HG03460 (cell line): ENCODE measurements around the gene RCOR2.
"Not testable (repeated sequence)": the region's sequence is repeated elsewhere in the genome, so short reads cannot be mapped to it uniquely, and the experiment has no call there.

Experiments used
- ATAC-seq: cut with Tn5 transposase; IDR thresholded peaks from one replicate; pipeline ENCODE4 v1.9.1; 2021; ENCODE audit not compliant: unreplicated experiment

Gene RCOR2

DNA sequence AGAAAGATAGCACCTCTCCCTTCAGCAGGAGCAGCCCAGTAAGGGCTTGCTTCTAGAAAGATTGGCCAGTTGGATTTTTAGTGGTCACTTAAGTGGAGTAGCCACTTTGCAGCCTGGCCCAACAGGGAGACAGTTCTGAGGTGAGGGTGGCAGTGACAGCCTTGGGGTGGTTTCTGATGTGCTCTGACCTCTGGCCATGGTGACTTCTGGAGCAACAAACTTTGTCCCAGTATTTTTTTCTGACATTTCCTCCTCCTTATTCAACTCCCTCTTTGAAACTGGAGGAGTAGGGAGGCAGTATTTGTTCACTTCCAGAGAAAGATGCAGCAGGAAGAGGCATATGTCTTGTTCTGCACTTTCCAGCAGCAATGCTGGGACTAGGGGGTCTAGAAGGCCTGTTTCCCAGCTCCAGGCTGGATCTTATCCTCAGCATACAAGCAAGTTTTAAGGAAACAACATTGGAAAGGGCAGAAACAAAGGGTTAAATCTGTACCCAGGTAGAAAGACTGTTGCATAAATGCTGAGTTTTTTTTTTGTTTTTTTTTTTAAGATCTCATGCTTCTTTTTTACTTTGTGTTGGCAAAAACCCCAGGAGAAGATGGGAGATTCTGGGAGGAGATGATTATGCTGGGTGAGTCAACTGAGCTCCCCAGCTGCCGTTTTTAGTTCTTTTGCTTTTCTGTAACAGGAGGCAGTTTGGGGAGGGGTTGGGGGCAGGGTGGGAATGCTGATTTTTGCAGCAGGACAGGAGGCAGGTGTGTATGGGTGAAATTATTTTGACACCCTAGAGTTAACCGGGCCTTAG is 37.2 kb downstream of the RCOR2 start:
- no peak for ATAC-seq

DNA sequence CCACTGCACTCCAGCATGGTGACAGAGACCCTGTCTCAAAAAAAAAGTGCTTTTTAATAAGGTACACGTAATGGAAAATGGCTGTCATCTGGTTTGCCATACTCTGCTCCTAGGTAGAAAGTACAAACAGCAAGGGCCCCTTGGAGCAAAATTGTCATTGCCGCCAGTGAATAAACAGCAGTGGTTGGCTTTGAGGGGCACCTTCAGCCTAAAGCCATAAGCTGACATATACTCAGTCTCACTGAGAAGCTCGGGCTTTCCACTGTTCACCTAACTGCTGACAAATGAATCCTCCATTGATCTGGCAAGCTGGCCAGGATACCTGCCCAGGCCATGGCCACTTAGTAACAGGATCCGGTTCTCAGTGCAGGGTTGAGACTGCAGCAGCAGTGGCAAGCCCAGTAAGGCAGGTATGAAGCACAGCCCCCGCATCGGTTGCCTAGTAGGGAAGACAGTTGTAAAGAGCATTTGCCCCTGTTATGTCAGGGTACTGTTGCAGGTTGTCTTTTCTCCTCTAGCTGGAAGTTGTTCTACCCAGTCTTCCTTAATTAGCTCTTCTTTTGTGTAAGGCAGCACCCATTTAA is 39.2 kb downstream of the RCOR2 start:
- ATAC-seq, result no peak

DNA sequence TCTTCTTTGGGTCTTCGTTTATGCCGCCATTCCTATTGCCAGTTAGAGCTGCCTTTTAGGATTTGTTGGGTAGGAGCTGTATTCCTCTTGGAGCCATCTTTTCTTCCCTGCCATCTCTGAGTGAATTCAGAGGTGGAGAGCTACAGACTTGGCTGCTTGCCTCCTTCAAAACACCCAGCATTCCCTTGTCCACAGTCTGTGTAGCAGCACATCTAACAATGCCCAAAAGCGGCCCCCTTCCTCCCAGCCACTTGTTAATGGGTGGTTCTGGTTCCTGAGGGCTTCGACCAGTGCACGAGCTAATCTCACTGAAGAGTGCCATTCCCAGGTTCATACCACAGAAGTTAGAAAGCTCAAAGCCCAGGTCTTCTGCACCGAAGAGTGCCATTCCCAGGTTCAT is 40.3 kb downstream of the RCOR2 start:
- no peak for ATAC-seq

DNA sequence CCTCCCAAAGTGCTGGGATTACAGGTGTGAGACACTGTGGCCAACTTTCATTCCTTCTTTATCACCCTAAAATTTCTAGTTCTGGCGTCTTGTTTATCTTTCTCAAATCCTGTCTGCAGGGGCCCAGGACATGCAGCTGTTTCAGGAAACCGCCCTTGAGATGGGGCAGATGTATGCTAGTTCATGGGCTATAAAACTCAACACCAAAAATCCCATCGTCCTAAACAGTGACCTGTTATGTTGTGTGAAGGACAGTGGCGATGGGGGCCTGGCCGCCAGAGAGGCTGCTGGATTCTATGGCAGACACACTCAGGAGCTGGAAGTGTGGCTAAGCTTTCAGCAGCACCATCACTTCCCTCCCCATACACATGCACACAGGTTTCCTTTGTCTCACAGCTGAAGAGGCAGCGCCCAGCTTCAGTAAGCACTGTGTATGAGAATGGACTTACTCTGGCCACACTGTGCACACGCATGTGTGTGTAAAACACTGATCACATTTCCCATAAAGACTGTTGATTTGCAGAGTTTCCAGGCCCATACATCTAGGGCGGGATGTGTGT is 41.4 kb downstream of the RCOR2 start:
- no peak for ATAC-seq

DNA sequence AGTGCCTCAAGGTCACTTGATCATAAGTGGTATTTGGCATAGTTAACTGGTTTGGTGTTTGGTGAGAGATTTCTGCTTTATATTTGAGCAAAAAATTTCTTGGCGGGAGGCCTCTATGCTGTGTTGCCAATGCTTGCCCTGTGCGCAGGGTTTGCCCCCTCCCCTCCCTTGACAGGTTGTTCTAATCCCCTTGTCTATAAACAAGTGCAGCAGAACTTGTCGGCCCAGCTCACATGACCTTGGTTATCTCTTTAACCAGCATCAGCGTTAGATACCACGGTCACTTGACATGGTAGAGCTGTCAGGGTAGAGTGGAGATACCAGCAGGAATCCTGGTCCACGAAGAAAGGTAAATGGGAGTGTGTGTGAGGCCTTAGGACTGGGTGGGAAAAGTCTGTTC is 42.5 kb downstream of the RCOR2 start:
- ATAC-seq, result no peak

DNA sequence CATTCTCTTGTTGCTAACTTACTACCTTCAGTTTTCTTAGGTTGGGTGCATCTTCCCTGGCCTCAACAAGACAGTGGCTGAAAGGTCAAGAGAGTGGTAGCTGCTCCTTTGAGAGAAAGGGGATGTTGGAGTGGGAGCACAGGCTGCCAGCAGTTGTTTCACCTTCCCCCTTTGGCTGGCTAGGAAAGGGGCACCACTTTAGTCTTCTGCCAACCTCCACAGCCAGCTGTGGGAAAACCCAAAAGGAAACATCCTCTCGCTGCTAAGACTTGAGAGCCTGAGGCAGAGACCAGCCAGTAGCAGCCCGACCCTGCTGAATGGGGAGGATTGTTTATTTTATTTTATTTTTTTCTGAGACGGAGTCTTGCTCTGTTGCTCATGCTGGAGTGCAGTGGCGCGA is 43.7 kb downstream of the RCOR2 start:
- ATAC-seq, result no peak

DNA sequence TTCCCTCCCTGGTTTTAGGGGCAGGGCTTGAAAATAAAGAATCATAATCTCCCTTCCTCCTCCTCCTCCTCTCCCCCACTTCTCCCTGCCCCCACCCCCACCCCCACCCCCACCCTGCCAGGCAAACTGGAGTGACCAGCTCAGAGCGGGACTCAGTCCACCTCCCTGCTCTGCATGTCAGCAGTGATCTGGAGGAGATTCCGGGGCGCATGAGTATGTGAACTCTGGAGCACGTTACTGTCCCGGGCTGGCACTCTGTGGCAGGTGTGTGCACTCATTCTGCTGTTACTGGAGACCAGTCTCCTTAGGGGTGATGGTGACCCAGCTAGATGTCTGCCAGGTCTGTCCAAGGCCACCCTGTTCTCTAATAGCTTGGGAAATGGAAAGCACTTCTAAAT is 44.2 kb downstream of the RCOR2 start:
- ATAC-seq, result no peak

DNA sequence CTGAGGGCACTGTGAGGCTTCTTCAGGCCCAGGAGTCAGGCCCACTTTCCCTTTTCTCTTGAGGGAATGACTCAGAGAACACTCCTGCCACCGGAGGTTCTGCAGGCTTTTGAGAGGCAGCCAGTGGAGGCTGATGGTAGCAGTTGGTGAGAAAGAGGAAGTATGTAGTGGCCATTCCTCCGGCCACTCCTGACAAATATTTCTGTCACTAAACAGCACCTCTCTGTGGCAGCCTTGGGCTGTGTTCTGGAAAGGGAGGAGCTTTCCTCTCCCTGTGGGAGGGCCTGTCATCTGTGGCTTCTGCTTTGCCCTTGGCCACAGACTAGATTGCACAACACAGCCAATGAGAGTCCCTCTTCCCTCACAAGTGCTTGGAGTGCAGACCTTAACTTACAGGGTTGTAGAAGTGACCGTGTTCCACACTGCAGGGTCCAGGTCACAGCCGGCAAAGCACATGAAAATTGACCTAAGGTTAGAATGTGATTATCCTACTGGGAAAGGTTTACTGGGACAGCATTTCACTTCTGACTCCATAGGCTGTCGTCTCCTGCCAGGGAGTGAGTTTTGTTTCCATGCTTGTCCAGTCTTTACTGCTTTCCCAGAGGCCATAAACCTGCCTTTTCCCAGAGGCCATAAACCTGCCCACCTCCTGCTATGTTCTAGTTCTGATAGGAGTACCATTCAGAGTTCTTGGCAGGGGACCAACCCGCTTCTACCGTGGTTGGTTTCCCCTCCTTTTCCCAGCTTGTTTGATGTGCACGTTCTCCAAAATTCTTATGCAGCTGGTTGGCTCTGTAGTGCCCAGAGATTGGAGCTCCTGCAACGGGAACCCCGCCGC is 44.8 kb downstream of the RCOR2 start:
- ATAC-seq, result peak; percentile 91

DNA sequence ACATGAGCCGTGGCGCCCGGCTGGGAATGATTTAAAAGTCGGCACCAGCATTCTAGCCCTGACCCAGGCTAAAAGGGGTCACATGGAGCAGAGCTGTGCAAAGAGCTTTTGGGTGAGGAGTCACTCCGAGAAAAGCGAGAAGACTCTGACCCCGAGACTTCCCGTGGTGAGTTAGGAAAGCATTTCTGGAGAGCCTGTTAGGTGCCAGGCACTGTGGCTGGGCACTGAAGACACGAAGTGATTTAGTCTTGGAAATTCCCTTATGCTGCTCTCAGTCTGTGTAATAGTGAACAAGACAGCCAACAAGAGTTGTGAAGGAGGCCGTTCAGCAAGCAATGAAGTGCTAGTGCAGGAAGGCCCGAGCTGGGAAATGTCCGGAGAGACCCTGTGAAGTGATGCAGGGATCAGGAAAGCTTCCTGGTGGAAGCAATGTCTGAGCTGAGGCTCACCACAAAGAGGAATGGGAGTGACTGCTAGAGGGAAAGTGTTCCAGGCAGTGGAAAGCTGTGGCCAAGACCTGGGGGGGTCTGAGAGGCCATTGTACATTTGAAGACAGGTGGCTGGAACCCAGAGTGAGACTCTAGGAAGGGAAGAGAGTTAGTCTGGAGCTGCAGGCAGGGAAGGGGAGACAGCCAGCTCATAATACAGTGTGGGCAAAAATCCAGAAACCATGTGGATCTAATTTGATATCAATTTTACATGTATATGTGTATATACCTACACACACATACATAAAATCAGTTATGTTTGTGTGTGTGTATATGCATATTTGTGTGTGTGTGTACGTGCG is 46.4 kb downstream of the RCOR2 start:
- ATAC-seq, result no peak

DNA sequence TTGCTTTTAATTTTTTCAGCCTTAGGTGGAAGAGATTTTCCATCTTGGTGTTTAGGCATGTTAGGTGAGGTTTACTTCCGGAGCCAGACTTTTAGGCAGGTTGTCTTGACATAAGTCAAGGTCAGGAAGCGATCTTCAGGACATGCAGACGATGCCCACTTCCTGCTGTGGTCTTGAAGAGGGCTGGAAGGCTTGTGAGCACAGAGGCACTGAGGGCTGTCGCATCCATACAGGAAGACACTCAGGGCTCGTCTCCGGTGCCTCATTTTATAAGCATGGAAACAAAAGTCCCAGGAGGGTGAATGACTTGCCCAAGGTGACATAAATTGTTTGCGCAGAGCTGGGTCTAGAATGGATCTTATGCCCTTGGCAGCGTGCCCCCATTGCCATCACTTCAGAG is 47.3 kb downstream of the RCOR2 start:
- ATAC-seq, result no peak

DNA sequence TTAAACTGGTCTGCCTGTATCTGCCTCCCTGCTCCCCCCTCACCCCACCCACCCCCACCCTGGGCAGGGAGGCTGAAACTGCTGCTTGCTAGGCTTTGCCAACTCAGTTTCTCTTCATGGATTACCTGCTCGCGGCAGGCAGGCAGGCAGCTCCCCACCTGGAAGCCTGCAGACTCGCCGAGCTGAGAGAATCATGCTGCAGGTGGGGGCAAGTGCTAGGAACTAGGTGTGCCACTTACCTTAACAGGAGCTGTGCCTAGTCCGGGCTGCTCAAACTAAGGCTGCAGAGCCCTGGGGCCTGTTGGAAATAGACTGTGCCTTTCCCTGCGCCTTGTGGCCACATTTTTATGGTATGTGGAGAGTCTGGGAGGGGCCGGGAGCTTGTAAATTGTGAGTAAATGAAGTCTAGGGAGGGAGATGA is 47.8 kb downstream of the RCOR2 start:
- ATAC-seq, result no peak

DNA sequence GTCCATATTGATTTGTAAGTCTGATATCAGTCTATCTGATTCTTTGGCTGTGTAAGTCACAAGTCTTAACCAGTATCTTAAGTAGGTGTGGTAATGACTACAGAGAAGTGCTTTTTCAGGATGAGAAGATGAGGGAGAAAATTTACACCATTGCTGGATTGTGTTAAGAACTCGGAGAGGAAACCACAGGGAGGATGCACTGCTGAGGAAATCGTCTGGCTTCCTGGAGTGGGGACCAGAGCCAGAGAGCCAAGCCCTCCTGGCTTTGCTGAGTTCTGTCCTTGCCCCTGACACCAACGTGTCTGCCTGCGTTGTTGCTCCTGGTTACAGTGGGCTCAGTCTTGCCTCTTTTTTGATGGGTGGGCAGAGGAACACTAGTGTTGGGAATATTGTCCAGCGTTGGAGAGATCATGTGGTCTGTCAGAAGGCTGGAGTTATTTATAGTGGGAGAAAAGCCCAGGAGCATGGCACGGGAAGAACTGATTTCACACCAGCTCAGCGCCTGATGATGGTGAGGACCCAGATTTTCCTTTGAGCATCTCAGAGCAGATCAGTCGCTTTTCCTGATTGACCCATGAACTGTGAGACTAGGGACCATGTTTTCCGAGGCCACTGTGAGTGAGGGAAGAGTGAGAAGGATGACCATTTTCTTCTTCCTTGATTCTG is 48.4 kb downstream of the RCOR2 start:
- ATAC-seq, result no peak

DNA sequence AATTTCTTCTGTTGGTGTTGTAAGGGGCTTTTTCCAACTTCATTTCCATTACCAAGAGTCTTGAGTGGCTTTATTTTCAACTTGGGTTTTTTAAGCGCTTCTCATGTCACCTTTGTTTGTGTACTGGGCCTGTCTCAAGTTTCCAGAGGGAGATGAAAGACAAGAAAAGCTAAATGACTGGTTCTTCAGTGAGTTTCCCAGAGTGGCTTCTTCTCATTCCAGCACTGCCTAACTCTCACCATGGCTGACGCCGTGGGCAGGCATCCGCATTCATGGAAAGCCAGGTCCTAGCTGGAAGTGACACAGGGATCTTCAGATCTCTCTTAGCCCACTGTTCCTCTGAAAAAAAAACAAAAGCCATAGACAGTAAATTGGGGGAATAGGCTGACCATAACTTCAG is 49.5 kb downstream of the RCOR2 start:
- no peak for ATAC-seq

DNA sequence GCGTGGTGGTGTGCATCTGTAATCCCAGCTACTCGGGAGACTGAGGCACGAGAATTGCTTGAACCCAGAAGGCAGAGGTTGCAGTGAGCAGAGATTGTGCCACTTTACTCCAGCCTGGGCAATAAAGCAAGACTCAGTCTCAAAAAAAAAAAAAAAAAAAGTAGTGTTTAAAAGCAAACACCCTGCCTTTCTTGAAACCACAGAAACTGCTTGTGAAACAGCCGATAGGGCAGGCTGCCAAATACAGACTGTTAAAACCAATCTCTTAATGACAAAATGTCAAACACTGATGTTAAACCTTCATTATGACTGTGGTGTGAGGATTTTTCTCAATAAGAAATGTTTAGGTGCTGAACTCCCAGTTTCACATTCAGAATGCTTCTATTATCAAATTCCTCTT is 50.8 kb downstream of the RCOR2 start:
- ATAC-seq, result no peak

DNA sequence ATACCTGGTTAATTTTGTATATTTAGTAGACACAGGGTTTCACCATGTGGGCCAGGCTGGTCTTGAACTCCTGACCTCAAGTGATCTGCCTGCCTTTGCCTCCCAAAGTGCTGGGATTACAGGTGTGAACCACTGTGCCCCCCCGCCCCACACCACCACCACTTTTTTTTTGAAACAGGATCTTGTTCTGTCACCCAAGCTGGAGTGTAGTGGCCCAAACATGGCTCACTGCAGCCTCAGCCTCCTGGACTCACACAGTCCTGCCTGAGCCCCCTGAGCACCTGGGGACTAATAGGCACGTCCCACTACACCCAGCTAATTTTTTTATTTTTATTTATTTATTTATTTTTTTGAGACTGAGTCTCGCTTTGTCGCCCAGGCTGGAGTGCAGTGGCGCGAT is 53.3 kb downstream of the RCOR2 start:
- ATAC-seq, result not testable (repeated sequence)

DNA sequence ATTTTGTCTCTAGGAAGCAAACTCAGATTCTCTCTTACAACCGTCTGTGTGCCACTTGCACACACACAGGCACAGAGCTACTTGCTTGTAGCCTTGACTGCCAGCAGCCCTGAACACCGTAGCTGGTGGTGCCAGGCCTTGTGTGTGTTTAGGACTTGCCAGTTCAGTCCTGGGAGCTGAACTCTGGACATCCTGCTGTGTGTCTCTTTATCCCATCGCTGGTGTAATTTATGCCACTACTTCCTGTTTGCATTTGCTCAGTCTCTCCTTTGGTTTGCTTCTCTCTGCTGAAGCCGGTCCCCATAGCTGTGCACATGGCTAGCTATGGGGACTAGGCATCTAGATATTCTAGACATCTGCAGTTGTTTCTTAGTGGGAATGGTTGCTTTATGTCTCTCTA is 54.0 kb downstream of the RCOR2 start:
- no peak for ATAC-seq
